Measurements from ENCODE around the gene BZW2. TPM values are rescaled to one million over a fixed set of nuclear protein-coding genes. Genes with fewer than 3 reads are reported as not detected.

BZW2 gene
- total RNA-seq, 1 experiment from 2014 or later, result 80.9 TPM

- ChIA-PET CTCF (no interaction called here), POLR2A (no interaction called here)
- in situ Hi-C loops (cut with HindIII; ENCODE audit: low pct_unique_long_range_greater_than_20kb, low sequenced_read_pairs), result no loop called here
- intact Hi-C loops (cut with micrococcal nuclease; ENCODE audit: unreplicated experiment), result no loop called here
- H3K27ac ChIP-seq (ENCODE audit: low read length), result no peak overlapping the region
- no peaks in the 10 kb centered on the region for H3K27me3 ChIP-seq (ENCODE audit: control insufficient read depth, insufficient read depth, low read length)
- H3K4me3 ChIP-seq (ENCODE audit: low read depth in 2 of 2, low read length in 2 of 2), result no peak overlapping the region
- DNase-seq (ENCODE audit: low read depth, low spot score) (no peak), ATAC-seq (no peak)
- H3K36me3 ChIP-seq (ENCODE audit: control insufficient read depth, insufficient read depth, low read length), result no peaks in the 10 kb centered on the region; the same call in 1 of the 2 replicates
- H3K4me1 ChIP-seq (ENCODE audit: control insufficient read depth, insufficient read depth, low read length), result peaks cover 16% of the 10 kb centered on the region
- no peaks in the 10 kb centered on the region for H3K9me3 ChIP-seq (ENCODE audit: control insufficient read depth, insufficient read depth, low read depth, low read length)
- TF ChIP-seq, protein P1, sequence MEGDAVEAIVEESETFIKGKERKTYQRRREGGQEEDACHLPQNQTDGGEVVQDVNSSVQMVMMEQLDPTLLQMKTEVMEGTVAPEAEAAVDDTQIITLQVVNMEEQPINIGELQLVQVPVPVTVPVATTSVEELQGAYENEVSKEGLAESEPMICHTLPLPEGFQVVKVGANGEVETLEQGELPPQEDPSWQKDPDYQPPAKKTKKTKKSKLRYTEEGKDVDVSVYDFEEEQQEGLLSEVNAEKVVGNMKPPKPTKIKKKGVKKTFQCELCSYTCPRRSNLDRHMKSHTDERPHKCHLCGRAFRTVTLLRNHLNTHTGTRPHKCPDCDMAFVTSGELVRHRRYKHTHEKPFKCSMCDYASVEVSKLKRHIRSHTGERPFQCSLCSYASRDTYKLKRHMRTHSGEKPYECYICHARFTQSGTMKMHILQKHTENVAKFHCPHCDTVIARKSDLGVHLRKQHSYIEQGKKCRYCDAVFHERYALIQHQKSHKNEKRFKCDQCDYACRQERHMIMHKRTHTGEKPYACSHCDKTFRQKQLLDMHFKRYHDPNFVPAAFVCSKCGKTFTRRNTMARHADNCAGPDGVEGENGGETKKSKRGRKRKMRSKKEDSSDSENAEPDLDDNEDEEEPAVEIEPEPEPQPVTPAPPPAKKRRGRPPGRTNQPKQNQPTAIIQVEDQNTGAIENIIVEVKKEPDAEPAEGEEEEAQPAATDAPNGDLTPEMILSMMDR (IDR thresholded peaks at IDR 0.05), result no peak
- TF ChIP-seq SIN3A (IDR thresholded peaks at IDR 0.05; ENCODE audit: borderline replicate concordance, insufficient read depth, low read depth, low read length), result no peak
- no peak for TF ChIP-seq REST (IDR thresholded peaks at IDR 0.05; ENCODE audit: insufficient read depth in 1 of 2, low read depth in 2 of 2, low read length in 1 of 2)
- TF ChIP-seq TCF7L2 (IDR thresholded peaks at IDR 0.05; ENCODE audit: low read depth, low read length), result no peak
- TF ChIP-seq POLR2AphosphoS5 (IDR thresholded peaks at IDR 0.05; ENCODE audit: low read depth, low read length), result no peak
- BruUV-seq (replicated peaks), result no TSS peak
These were observed 23.6 kb downstream of the BZW2 start for GRCh38 chr7:16669581-16669980.

GRCh38 chr7:16670021-16670420 is 24.0 kb downstream of the BZW2 start:
- POLR2A ChIA-PET, result no interaction called here
- CTCF ChIA-PET, result no interaction called here
- TF ChIP-seq, protein P1 (IDR thresholded peaks at IDR 0.05), result no peak
- TF ChIP-seq POLR2AphosphoS5 (IDR thresholded peaks at IDR 0.05; ENCODE audit: low read depth, low read length), result no peak
- no peak for TF ChIP-seq REST (IDR thresholded peaks at IDR 0.05; ENCODE audit: insufficient read depth in 1 of 2, low read depth in 2 of 2, low read length in 1 of 2)
- no peak for TF ChIP-seq TCF7L2 (IDR thresholded peaks at IDR 0.05; ENCODE audit: low read depth, low read length)
- TF ChIP-seq SIN3A (IDR thresholded peaks at IDR 0.05; ENCODE audit: borderline replicate concordance, insufficient read depth, low read depth, low read length), result no peak
- no peak for ATAC-seq
- H3K27me3 ChIP-seq (ENCODE audit: control insufficient read depth, insufficient read depth, low read length), result no peaks in the 10 kb centered on the region
- peaks cover 16% of the 10 kb centered on the region for H3K4me1 ChIP-seq (ENCODE audit: control insufficient read depth, insufficient read depth, low read length)
- no TSS peak for BruUV-seq (replicated peaks)
- H3K36me3 ChIP-seq (ENCODE audit: control insufficient read depth, insufficient read depth, low read length), result peaks cover 2% of the 10 kb centered on the region; the same call in 1 of the 2 replicates
- intact Hi-C loops (cut with micrococcal nuclease; ENCODE audit: unreplicated experiment), result no loop called here
- no peak for DNase-seq (ENCODE audit: low read depth, low spot score)
- H3K4me3 ChIP-seq (ENCODE audit: low read depth in 2 of 2, low read length in 2 of 2), result no peak overlapping the region
- H3K9me3 ChIP-seq (ENCODE audit: control insufficient read depth, insufficient read depth, low read depth, low read length), result no peaks in the 10 kb centered on the region
- no peak overlapping the region for H3K27ac ChIP-seq (ENCODE audit: low read length)
- in situ Hi-C loops (cut with HindIII; ENCODE audit: low pct_unique_long_range_greater_than_20kb, low sequenced_read_pairs), result no loop called here

Measured in Panc1 (cell line).